Lower lobe of right lung (tissue), 2 donors: ENCODE measurements around the gene TAS2R50. TPM values are rescaled to one million over a fixed set of nuclear protein-coding genes. Genes with fewer than 3 reads are reported as not detected.

ENCODE experiments used
- ATAC-seq, 2 donors: fragments of 200-7000 bp; cut with Tn5 transposase; one replicate each; pipeline ENCODE4 v1.9.1; 2020 to 2022; ENCODE audit warnings: mild to moderate bottlenecking in 2 of 2, moderate library complexity in 2 of 2
- DNase-seq: peaks from one replicate; pipeline ENCODE4 v3.0.0-alpha.2; 2020
- H3K27ac ChIP-seq: fragments of 200-600 bp; one replicate; pipeline ENCODE4 v1.8.0; 2022
- H3K27me3 ChIP-seq: fragments of 200-600 bp; one replicate; pipeline ENCODE4 v1.8.0; 2022; ENCODE audit warnings: low read depth
- H3K36me3 ChIP-seq: fragments of 200-600 bp; one replicate; pipeline ENCODE4 v1.8.0; 2022; ENCODE audit warnings: mild to moderate bottlenecking
- H3K4me1 ChIP-seq: fragments of 200-600 bp; one replicate; pipeline ENCODE4 v1.8.0; 2022
- H3K4me3 ChIP-seq: fragments of 200-600 bp; one replicate; pipeline ENCODE4 v1.8.0; 2022; ENCODE audit warnings: mild to moderate bottlenecking
- H3K9me3 ChIP-seq: fragments of 200-600 bp; one replicate; pipeline ENCODE4 v1.8.0; 2022
- intact Hi-C: fragments of 100-400 bp; cut with DNase I; formaldehyde crosslinking; loops from one replicate; pipeline ENCODE4 v1.11.0; 2022
- total RNA-seq: library from RNA; stranded (reverse); fragmentation: NEBNext Ultra II Directional; extraction: Animal tissue kit (Norgen Biotek cat#: 25700); gene quantifications from one replicate; pipeline ENCODE4 v1.2.1, GENCODE V29; 2021
- TF ChIP-seq, protein P1 (sequence below): fragments of 200-600 bp; IDR thresholded peaks from one replicate; pipeline ENCODE4 v1.8.0; 2022; ENCODE audit warnings: antibody characterized with exemption, mild to moderate bottlenecking
- donor health status: DM: no; HTN: yes; CAD: no; lungs with severe emphysema.

TAS2R50 gene
- total RNA-seq, 1 donor from 2014 or later, result 0.50 TPM

DNA sequence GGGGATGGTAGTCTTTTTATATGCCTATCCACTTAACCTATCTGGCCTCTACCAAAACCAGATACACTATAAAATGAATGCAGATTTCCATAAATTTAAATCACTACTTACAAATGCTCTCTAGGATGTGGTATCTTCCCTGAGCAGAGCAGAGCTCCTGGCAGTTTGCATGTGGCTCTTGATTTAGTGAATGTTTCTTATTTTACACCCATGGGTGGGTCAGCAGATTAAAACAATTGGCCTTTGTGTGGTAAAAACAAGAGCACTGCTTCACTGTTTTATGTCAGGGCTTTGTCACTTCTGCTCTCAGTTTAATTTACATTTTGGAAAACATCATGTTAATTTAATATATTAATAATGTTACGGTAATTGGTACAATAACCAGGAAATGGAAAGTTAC lies 30.2 kb upstream of the TAS2R50 start:
- ATAC-seq (no peak), DNase-seq (no peak)
- Histone ChIP-seq H3K4me3 (no peak overlapping the region), H3K27ac (no peak overlapping the region), H3K4me1 (no peaks in the 10 kb centered on the region), H3K9me3 (no peaks in the 10 kb centered on the region), H3K27me3 (no peaks in the 10 kb centered on the region), H3K36me3 (no peaks in the 10 kb centered on the region)
- intact Hi-C loops, result no loop called here
- TF ChIP-seq, protein P1, sequence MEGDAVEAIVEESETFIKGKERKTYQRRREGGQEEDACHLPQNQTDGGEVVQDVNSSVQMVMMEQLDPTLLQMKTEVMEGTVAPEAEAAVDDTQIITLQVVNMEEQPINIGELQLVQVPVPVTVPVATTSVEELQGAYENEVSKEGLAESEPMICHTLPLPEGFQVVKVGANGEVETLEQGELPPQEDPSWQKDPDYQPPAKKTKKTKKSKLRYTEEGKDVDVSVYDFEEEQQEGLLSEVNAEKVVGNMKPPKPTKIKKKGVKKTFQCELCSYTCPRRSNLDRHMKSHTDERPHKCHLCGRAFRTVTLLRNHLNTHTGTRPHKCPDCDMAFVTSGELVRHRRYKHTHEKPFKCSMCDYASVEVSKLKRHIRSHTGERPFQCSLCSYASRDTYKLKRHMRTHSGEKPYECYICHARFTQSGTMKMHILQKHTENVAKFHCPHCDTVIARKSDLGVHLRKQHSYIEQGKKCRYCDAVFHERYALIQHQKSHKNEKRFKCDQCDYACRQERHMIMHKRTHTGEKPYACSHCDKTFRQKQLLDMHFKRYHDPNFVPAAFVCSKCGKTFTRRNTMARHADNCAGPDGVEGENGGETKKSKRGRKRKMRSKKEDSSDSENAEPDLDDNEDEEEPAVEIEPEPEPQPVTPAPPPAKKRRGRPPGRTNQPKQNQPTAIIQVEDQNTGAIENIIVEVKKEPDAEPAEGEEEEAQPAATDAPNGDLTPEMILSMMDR, result no peak

GRCh38 chr12:11015775-11016430 lies 29.2 kb upstream of the TAS2R50 start:
- Histone ChIP-seq H3K9me3 (no peaks in the 10 kb centered on the region), H3K4me1 (no peaks in the 10 kb centered on the region), H3K27ac (no peak overlapping the region), H3K4me3 (no peak overlapping the region), H3K36me3 (no peaks in the 10 kb centered on the region), H3K27me3 (no peaks in the 10 kb centered on the region)
- TF ChIP-seq, protein P1, result no peak
- intact Hi-C loops, result no loop called here
- ATAC-seq, result no peak
- DNase-seq, result no peak

DNA sequence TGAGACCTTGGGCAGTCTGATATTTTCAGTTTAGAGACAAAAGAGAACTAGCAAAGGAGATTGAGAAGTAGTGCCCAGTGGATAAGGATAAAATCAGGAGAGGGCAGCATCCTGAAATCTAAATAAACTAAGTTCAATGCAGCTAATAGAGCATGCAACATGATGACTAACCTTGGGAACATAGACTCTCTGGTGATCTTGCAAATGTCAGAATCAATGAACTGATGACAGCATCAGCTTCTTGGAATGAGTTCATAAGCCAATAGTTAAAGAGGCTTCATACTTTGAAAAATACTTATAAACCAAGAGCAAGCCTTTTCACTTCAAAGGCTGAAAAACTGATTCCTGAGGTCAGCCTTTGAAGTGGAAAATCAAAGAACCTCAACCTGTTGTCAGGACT lies 27.5 kb upstream of the TAS2R50 start:
- Histone ChIP-seq H3K27me3 (no peaks in the 10 kb centered on the region), H3K4me1 (no peaks in the 10 kb centered on the region), H3K36me3 (no peaks in the 10 kb centered on the region), H3K27ac (no peak overlapping the region), H3K9me3 (no peaks in the 10 kb centered on the region), H3K4me3 (no peak overlapping the region)
- ATAC-seq, result no peak
- no peak for DNase-seq
- intact Hi-C loops, result no loop called here
- TF ChIP-seq, protein P1, result no peak

GRCh38 chr12:11007608-11008007 lies 20.9 kb upstream of the TAS2R50 start:
- intact Hi-C loops, result no loop called here
- H3K9me3 ChIP-seq, result no peaks in the 10 kb centered on the region
- H3K27ac ChIP-seq, result no peak overlapping the region
- no peak overlapping the region for H3K4me3 ChIP-seq
- TF ChIP-seq, protein P1, result no peak
- no peaks in the 10 kb centered on the region for H3K27me3 ChIP-seq
- H3K4me1 ChIP-seq, result no peaks in the 10 kb centered on the region
- DNase-seq (no peak), ATAC-seq (no peak)
- H3K36me3 ChIP-seq, result no peaks in the 10 kb centered on the region

- H3K9me3 ChIP-seq, result no peaks in the 10 kb centered on the region
- no peaks in the 10 kb centered on the region for H3K4me1 ChIP-seq
- intact Hi-C loops, result no loop called here
- DNase-seq (no peak), ATAC-seq (no peak)
- H3K27ac ChIP-seq, result no peak within 1 kb of the TSS
- peaks cover 5% of the 10 kb centered on the region for H3K36me3 ChIP-seq
- no peaks in the 10 kb centered on the region for H3K27me3 ChIP-seq
- TF ChIP-seq, protein P1, result no peak
- no peak within 1 kb of the TSS for H3K4me3 ChIP-seq
Observed at GRCh38 chr12:10998204-10998603, 11.5 kb upstream of the TAS2R50 start, which contains the start of gene TAS2R20. TSS of gene TAS2R20 (minus strand) at chr12:10998304. CDS start at chr12:10997875, 429 bp downstream.
